ENCODE measurements around the gene ATG16L2. TPM values are rescaled to one million over a fixed set of nuclear protein-coding genes. Genes with fewer than 3 reads are reported as not detected.
"Not testable (repeated sequence)": the region's sequence is repeated elsewhere in the genome, so short reads cannot be mapped to it uniquely, and the experiment has no call there.

ATG16L2 gene
- total RNA-seq, 4 donors from 2014 or later, result 50.2 to 206 (median 85.3) TPM

DNA sequence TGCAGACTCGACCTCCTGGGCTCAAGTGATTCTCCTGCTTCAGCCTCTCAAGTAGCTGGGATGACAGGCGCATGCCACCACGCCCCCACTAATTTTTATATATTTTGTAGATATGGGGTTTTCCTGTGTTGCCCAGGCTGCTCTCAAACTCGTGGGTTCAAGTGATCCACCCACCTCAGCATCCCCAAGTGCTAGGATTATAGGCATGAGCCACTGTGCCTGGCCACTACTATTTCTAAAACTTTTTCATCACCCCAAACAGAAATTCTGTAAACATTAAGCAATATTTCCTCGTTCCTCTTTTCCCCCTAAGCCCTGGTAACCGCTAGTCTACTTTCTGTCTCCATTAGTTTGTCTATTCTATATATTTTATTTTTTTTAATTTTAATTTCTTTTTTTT lies 9.0 kb upstream of the ATG16L2 start:
- Histone ChIP-seq H3K9me3 (no peaks in the 10 kb centered on the region), H3K36me3 (no peaks in the 10 kb centered on the region), H3K4me1 (no peaks in the 10 kb centered on the region), H3K27me3 (no peaks in the 10 kb centered on the region), H3K27ac (no peak overlapping the region), H3K4me3 (no peak overlapping the region)
- DNase-seq, result no peak
- TF ChIP-seq EP300 (IDR thresholded peaks at IDR 0.05; ENCODE audit: low read depth), result no peak
- TF ChIP-seq, protein P1, sequence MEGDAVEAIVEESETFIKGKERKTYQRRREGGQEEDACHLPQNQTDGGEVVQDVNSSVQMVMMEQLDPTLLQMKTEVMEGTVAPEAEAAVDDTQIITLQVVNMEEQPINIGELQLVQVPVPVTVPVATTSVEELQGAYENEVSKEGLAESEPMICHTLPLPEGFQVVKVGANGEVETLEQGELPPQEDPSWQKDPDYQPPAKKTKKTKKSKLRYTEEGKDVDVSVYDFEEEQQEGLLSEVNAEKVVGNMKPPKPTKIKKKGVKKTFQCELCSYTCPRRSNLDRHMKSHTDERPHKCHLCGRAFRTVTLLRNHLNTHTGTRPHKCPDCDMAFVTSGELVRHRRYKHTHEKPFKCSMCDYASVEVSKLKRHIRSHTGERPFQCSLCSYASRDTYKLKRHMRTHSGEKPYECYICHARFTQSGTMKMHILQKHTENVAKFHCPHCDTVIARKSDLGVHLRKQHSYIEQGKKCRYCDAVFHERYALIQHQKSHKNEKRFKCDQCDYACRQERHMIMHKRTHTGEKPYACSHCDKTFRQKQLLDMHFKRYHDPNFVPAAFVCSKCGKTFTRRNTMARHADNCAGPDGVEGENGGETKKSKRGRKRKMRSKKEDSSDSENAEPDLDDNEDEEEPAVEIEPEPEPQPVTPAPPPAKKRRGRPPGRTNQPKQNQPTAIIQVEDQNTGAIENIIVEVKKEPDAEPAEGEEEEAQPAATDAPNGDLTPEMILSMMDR (IDR thresholded peaks at IDR 0.05), result no peak
- TF ChIP-seq POLR2A (IDR thresholded peaks at IDR 0.05), result no peak
- TF ChIP-seq POLR2AphosphoS5 (IDR thresholded peaks at IDR 0.05), result no peak
- intact Hi-C loops (cut with DNase I; ENCODE audit: low total_unique reads), result no loop called here
- WGBS, 2 donors (ENCODE audit: low coverage in 1 of 2), result 71 to 79% methylated on average over 6 of the region's 6 CpGs
- in situ Hi-C loops (cut with MboI; ENCODE audit: low pct_ligation_motif_present in 1 of 4, low pct_unique_long_range_greater_than_20kb in 1 of 4, low sequenced_read_pairs in 3 of 4), result no loop called here

DNA sequence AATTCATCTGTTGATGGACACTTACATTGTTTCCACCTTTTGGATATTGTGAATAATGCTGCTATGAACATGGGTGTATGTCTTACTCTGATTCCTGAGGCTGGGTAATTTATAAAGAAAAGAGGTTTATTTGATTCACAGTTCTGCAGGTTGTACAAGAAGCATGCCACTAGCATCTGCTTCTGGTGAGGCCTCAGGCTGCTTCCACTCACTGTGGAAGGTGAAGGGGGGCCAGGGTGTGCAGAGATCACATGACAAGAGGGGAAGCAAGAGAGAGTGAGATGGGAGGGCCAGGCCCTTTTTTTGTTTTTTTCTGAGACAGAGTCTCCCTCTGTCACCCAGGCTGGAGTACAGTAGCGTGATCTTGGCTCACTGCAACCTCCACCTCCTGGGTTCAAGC lies 7.8 kb upstream of the ATG16L2 start:
- intact Hi-C loops (cut with DNase I; ENCODE audit: low total_unique reads); DNase-seq; H3K4me1 ChIP-seq; H3K27me3 ChIP-seq; H3K36me3 ChIP-seq; H3K4me3 ChIP-seq; H3K9me3 ChIP-seq; in situ Hi-C loops (cut with MboI; ENCODE audit: low pct_ligation_motif_present in 1 of 4, low pct_unique_long_range_greater_than_20kb in 1 of 4, low sequenced_read_pairs in 3 of 4): not testable (repeated sequence)
- WGBS, 2 donors (ENCODE audit: low coverage in 1 of 2), result 88% methylated on average over 1 of the region's 1 CpG; no CpG with 5 or more reads in 1 of the 2 donors
- peak overlapping the region; percentile 5 to 56 (median 13) for H3K27ac ChIP-seq

DNA sequence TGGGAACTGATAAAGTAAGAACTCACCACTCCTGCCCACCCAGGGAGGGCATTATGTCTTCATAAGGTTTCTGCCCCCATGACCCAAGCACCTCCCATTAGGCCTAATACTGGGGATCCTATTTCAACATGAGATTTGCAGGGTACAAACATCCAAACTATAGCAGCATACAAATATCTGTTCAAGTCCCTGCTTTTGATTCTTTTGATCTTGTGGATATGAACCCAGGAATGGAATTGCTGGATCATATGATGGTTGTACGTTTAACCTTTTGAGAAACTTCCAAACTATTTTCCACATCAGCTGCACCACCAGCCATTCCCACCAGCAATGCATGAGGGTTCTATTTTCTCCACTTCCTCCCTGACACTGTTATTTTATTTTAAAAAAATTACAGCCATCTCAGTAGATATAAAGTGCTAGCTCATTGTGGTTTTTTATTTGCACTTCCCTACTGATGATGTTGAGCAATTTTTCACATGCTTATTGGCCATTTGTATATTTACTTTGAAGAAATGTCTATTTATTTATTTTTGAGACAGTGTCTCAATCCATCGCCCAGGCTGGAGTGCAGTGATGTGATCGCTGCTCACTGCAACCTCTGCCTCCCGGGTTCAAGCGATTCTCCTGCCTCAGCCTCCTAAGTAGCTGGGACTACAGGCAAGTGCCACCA lies 7.1 kb upstream of the ATG16L2 start:
- Histone ChIP-seq H3K9me3 (no peaks in the 10 kb centered on the region), H3K4me3 (no peak overlapping the region), H3K36me3 (no peaks in the 10 kb centered on the region), H3K4me1 (peaks cover 0 to 5% (median 0%) of the 10 kb centered on the region in 4 donors), H3K27me3 (no peaks in the 10 kb centered on the region), H3K27ac (peak overlapping the region; percentile 26 to 56 (median 28))
- WGBS, 2 donors (ENCODE audit: low coverage in 1 of 2), result 74 to 86% methylated on average over 5 of the region's 5 CpGs
- in situ Hi-C loops (cut with MboI; ENCODE audit: low pct_ligation_motif_present in 1 of 4, low pct_unique_long_range_greater_than_20kb in 1 of 4, low sequenced_read_pairs in 3 of 4), result no loop called here
- intact Hi-C loops (cut with DNase I; ENCODE audit: low total_unique reads), result no loop called here
- DNase-seq, result no peak
- TF ChIP-seq, protein P1 (IDR thresholded peaks at IDR 0.05), result no peak
- TF ChIP-seq EP300 (IDR thresholded peaks at IDR 0.05; ENCODE audit: low read depth), result no peak
- TF ChIP-seq POLR2AphosphoS5 (IDR thresholded peaks at IDR 0.05), result no peak
- no peak for TF ChIP-seq POLR2A (IDR thresholded peaks at IDR 0.05)

DNA sequence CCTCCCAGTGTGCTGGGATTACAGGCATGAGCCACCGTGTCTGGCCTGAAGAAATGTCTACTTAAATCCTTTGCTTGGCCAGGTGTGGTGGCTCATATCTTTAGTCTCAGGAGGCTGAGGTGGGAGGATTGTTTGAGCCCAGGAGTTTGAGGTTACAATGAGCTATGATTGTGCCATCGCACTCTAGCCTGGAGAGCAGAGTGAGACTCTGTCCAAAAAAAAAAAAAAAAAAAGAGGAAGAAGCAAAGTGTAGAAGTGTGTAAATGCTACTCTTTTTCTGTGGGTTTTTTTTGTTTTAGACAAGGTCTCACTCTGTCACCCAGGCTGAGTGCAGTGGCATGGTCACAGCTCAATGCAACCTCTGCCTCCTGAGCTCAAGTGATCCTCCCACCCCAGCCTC lies 6.4 kb upstream of the ATG16L2 start:
- Histone ChIP-seq H3K27me3 (no peaks in the 10 kb centered on the region), H3K4me3 (no peak overlapping the region), H3K4me1 (peaks cover 5 to 11% (median 5%) of the 10 kb centered on the region in 4 donors), H3K36me3 (no peaks in the 10 kb centered on the region), H3K9me3 (no peaks in the 10 kb centered on the region), H3K27ac (peak overlapping the region; percentile 26 to 56 (median 28))
- TF ChIP-seq EP300 (IDR thresholded peaks at IDR 0.05; ENCODE audit: low read depth), result no peak
- TF ChIP-seq POLR2AphosphoS5 (IDR thresholded peaks at IDR 0.05), result no peak
- TF ChIP-seq POLR2A (IDR thresholded peaks at IDR 0.05), result no peak
- TF ChIP-seq, protein P1 (IDR thresholded peaks at IDR 0.05), result no peak
- no peak for DNase-seq
- in situ Hi-C loops (cut with MboI; ENCODE audit: low pct_ligation_motif_present in 1 of 4, low pct_unique_long_range_greater_than_20kb in 1 of 4, low sequenced_read_pairs in 3 of 4) (no loop called here), intact Hi-C loops (cut with DNase I; ENCODE audit: low total_unique reads) (no loop called here)
- WGBS, 2 donors (ENCODE audit: low coverage in 1 of 2), result 75 to 85% methylated on average over 1 to 2 of the region's 2 CpGs
